ENCODE data around the gene BTBD19. TPM values are rescaled to one million over a fixed set of nuclear protein-coding genes. Genes with fewer than 3 reads are reported as not detected.
A peak's percentile ranks its signal among the peaks of the same experiment; 100 is the strongest.

Gene BTBD19
- total and polyA plus RNA-seq, 2 of the 4 experiments (the other 2 are of a cell fraction) = 0.90 to 17.2 TPM

- Histone ChIP-seq H3K56ac (ENCODE audit: extremely low read depth, insufficient read depth, low read length) (no peak overlapping the region), H2BK120ac (ENCODE audit: low read depth, low read length) (no peak overlapping the region), H3K79me1 (ENCODE audit: low read depth in 1 of 2, low read length in 2 of 2) (peaks cover 17 to 65% of the 10 kb centered on the region in 2 experiments), H2BK5ac (ENCODE audit: low read depth, low read length, poor library complexity, severe bottlenecking) (no peak overlapping the region), H3K27me3 (ENCODE audit: control insufficient read depth, insufficient read depth, low read length) (no peaks in the 10 kb centered on the region), H3K4ac (ENCODE audit: low read depth, low read length) (no peak overlapping the region), H3K27ac (ENCODE audit: insufficient read depth, low read length) (no peak overlapping the region), H3K9me3 (ENCODE audit: control insufficient read depth, insufficient read depth, low read length) (no peaks in the 10 kb centered on the region), H3K36me3 (ENCODE audit: control insufficient read depth, insufficient read depth, low read length) (peaks cover 44% of the 10 kb centered on the region), H2AFZ (replicated peaks; ENCODE audit: low read length, poor library complexity) (no peak overlapping the region), H3K14ac (replicated peaks; ENCODE audit: low read depth, low read length) (no peak overlapping the region), H4K8ac (ENCODE audit: low read depth in 2 of 2, low read length in 2 of 2) (no peak overlapping the region), H4K91ac (ENCODE audit: insufficient read depth, low read depth, low read length) (no peak overlapping the region), H3K9ac (ENCODE audit: low read depth, low read length) (no peak overlapping the region), H3K23ac (ENCODE audit: low read depth, low read length) (peak overlapping the region; percentile 48; the same call in 1 of the 2 replicates), H3K18ac (ENCODE audit: low read depth, low read length) (no peak overlapping the region), H2BK15ac (ENCODE audit: low read depth, low read length) (no peak overlapping the region), H2AK5ac (ENCODE audit: low read depth, low read length) (no peak overlapping the region), H2AK9ac (replicated peaks; ENCODE audit: low read depth, low read length, poor library complexity) (no peak overlapping the region), H2BK20ac (ENCODE audit: low read depth, low read length) (no peak overlapping the region), H3K9me1 (ENCODE audit: insufficient read depth, low read length) (peaks cover 19% of the 10 kb centered on the region), H4K20me1 (ENCODE audit: insufficient read depth, low read length) (peaks cover 51% of the 10 kb centered on the region), H3K4me1 (ENCODE audit: control insufficient read depth, insufficient read depth, low read length) (peaks cover 12% of the 10 kb centered on the region), H4K5ac (ENCODE audit: low read depth, low read length) (no peak overlapping the region), H3K4me2 (ENCODE audit: low read depth, low read length) (no peak overlapping the region; the same call in 1 of the 2 replicates), H3K4me3 (ENCODE audit: insufficient read depth, low read depth, low read length) (no peak overlapping the region)
- in situ Hi-C loops (cut with MboI; ENCODE audit: low sequenced_read_pairs) (no loop called here), intact Hi-C loops (cut with micrococcal nuclease) (loop anchor here (2.0 kb wide), 1 partner anchor 47 kb away; the partner anchor contains the start of gene RNU5D-1), dilution Hi-C loops (cut with HindIII; ENCODE audit: low sequenced_read_pairs, unreplicated experiment) (no loop called here)
- no peak for TF ChIP-seq CEBPB (IDR thresholded peaks at IDR 0.05; ENCODE audit: low read depth, low read length)
- no peak for TF ChIP-seq USF2 (IDR thresholded peaks at IDR 0.05; ENCODE audit: low read depth, low read length)
- TF ChIP-seq MAZ (IDR thresholded peaks at IDR 0.05; ENCODE audit: borderline replicate concordance, low read depth, low read length) = no peak
- TF ChIP-seq BHLHE40 (IDR thresholded peaks at IDR 0.05; ENCODE audit: low read depth, low read length) = no peak
- no peak for TF ChIP-seq RCOR1 (IDR thresholded peaks at IDR 0.05; ENCODE audit: insufficient replicate concordance, low read length)
- 100% methylated on average over 1 of the region's 14 CpGs; no CpG with 5 or more reads in 1 of the 2 experiments for WGBS, 2 experiments (ENCODE audit: extremely low coverage in 2 of 2, insufficient read length in 1 of 2)
- ChIA-PET POLR2A (ENCODE audit: unreplicated experiment) (no interaction called here), CTCF (no interaction called here)
- no TSS peak for BruUV-seq (replicated peaks)
- no peak for DNase-seq
- no peak for ATAC-seq (ENCODE audit: low read depth)
Measured at GRCh38 chr1:44777547-44777946, 30.8 kb upstream of the BTBD19 start.

Data from IMR-90 (cell line).